ENCODE results near the gene ANO5.

DNA sequence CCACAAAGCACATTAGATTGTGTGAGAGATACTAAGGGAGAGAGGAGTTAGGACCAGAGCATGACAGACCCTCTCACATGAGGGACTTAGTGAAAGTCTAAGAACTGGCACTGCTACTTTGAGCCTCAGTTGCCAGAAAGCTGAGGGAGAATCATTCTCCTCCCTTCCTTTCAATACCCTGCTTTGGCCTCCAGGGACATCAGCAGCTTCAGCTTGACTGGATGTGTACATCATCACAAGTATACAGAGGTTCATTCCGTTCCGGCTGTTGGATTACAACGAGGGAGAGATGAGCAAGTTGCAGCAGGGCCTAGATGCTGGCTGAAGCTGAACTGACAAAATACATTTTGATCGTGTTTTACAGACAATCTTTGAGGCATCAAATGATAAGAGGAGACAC is 15.7 kb upstream of the ANO5 start:
- no peak for TF ChIP-seq CTCF (IDR thresholded peaks at IDR 0.05)
- TF ChIP-seq POLR2A (IDR thresholded peaks at IDR 0.05) = no peak
